Measurements from ENCODE around the gene OR11L1.

DNA sequence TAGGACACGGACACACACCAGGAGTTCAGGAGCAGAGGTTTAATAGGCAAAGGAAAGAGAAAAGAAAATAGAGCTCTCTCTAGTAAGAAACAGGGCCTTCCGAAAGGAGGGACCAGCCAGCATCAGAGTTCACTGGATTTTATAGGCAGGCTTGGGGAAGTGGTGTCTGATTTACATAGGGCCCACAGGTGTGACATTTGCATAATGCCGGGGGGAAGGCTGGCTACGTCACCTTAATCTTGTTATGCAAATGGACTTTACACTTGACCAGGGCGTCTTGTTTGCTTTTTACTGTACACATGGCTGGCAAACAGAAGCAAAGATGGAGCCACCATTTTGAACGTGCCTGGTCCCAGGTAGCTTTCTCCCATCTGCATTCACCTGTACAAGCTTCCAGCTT is 17.7 kb downstream of the OR11L1 start, which contains the start of gene OR14A16:
- TF ChIP-seq POLR2A (IDR thresholded peaks at IDR 0.05; ENCODE audit: low read depth) (no peak), EP300 (IDR thresholded peaks at IDR 0.05) (no peak)

Data from esophagus muscularis mucosa (tissue), 2 donors.